ENCODE results near the gene CACNA2D2. TPM values are rescaled to one million over a fixed set of nuclear protein-coding genes. Genes with fewer than 3 reads are reported as not detected.
A peak's percentile ranks its signal among the peaks of the same experiment; 100 is the strongest.

CACNA2D2 gene
- total RNA-seq, 1 donor from 2014 or later: not detected

GRCh38 chr3:50342813-50343633, 160.4 kb downstream of the CACNA2D2 start:
- DNase-seq: no peak

GRCh38 chr3:50341996-50342650, 161.3 kb downstream of the CACNA2D2 start:
- DNase-seq: no peak

DNA sequence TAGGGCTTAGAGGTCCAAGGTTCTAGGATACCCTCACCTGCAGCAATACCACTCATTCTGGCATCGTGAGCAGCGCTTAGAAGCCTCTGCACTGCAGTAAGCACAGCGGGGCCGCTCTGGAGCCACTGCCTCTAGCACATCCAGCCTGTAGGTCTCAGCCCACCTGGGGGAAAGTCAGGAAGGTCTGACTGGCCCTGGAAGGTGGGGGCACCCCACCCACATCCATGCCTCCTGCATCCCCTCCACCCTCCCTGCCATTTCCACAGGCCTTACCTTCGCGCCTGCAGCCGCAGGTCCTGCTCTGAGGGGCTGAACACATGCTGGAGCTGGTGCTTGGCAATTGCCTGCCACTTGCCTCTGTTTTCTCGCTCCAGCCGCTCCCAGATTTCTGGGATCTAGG, 161.9 kb downstream of the CACNA2D2 start:
- DNase-seq: no peak

DNA sequence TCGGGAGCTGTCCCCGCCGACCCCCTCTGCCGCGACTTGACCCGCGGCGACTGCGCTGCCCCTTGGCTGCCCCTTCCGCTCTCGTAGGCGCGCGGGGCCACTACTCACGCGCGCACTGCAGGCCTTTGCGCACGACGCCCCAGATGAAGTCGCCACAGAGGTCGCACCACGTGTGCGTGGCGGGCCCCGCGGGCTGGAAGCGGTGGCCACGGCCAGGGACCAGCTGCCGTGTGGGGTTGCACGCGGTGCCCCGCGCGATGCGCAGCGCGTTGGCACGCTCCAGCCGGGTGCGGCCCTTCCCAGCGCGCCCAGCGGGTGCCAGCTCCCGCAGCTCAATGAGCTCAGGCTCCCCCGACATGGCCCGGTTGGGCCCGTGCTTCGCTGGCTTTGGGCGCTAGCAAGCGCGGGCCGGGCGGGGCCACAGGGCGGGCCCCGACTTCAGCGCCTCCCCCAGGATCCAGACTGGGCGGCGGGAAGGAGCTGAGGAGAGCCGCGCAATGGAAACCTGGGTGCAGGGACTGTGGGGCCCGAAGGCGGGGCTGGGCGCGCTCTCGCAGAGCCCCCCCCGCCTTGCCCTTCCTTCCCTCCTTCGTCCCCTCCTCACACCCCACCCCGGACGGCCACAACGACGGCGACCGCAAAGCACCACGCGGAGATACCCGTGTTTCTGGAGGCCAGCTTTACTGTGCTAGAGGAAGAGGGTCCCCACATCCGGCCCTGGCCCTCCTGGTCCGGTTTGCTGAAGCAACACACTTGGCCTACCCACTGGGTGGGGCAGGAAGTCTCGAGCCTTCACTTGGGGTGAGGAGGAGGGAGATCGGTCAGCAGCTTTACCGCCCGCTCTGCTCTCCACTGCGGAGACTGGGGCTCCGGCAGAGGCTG, 162.7 kb downstream of the CACNA2D2 start, which contains the start of gene RASSF1:
RASSF1 (minus strand) TSS at position 389 of the 882 bp plus-strand sequence; CDS start at position 358, 31 bp downstream.
- DNase-seq: peak; percentile 27

DNA sequence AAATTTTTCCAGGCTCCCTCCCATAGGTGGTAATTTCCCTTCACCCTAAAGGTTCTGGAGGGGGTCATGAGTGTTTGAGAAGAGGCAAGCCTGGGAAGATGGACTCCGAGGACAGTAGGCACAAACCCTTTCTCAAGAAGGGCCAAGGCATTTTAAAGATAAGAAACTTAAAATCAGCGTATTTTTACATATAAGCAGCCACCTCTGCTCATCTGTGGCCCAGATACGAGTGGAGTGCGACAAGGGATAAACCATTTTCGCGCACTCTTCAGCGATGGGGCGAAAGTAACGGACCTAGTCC, 163.3 kb downstream of the CACNA2D2 start:
- DNase-seq: no peak

- DNase-seq: no peak
Observed at GRCh38 chr3:50339485-50340146, 163.8 kb downstream of the CACNA2D2 start.

DNA sequence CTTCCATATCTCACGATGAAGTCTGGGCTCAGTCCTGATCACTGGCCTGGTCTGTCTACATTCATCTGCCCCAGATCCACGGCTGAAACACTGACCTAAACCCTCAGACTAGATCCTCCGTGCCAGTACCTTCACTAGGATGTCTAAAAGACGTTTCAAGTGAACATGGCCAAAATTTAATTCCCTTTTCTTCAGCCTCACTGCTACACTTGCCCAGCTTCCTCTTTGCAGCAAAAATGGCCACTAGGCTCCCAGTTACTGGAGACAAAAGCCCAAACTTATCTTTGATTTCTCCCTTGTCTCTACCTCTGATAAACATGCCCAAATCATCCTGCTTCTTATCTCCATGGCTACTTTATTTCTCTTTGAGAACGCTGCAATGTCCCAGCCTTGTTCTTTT, 164.5 kb downstream of the CACNA2D2 start:
- DNase-seq: no peak

DNA sequence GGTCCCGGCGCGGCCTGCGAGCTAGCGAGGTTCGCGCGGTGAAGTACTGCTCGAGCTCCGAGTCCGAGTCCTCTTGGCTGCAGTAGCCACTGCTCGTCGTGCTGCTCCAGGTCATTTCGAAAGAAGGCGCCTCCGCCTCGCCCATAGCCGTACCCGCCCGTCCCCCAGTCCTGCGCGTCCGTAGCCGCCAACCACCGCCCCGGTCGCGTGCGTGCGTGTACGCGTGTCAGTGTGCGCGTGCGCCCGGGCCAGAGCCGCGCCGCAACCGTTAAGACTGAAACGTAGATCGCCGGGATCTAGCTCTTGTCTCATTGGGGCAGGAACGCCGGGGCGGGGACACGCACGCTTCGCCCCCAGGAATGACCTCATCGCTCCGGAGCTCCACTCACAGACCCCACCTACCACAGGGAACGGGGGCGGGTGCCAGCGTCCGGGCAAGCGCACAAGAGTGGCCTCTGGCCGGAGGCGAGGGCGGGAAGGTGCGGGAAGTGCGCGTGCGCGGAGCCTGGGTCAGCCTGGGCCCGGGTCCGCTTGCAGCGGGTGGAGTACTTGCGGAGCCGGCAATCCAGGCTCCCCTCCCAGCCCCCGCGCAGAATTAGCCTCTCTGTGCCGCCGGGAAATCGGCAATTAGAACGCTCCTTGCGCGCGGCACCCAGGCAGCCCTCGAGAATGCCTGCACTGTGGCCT, 166.1 kb downstream of the CACNA2D2 start:
- DNase-seq: peak; percentile 100

GRCh38 chr3:50336452-50337174, 166.8 kb downstream of the CACNA2D2 start:
- DNase-seq: peak; percentile 44

DNA sequence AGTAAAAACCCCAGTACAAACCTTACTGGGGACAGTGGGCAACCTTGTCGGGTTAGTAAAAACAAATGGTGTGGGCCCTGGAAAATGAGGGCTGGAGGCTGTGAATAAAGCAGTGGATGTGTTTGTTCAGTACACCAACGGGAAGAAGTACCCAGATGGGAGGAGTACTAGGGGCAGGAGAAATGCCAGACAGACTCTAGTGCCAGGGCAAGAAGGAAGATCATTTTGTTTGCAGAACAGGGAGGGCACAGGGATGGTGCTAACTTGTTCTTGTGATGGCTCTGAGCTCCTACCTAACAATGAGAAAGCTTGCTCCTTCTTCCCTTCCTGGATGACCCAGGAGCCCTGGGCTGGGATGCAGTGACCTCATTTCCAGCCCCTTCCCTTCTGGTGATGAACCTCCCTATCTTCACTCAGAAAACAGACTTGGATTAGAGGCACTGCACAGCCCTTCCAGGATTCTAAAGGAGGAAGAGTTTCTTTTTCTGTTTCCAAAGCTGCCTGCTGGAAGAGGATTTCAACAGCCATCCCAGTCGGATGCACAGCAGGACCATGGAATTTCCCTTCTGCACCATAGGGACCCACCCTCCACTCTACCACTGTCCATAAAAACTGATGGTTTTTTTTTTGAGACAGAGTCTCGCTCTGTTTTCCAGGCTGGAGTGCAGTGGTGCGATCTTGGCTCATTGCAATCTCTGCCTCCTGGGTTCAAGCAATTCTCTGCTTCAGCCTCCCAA, 168.9 kb downstream of the CACNA2D2 start:
- DNase-seq: peak; percentile 67

- peak; percentile 88 for DNase-seq
Observed at GRCh38 chr3:50333744-50334328, 169.6 kb downstream of the CACNA2D2 start.

DNA sequence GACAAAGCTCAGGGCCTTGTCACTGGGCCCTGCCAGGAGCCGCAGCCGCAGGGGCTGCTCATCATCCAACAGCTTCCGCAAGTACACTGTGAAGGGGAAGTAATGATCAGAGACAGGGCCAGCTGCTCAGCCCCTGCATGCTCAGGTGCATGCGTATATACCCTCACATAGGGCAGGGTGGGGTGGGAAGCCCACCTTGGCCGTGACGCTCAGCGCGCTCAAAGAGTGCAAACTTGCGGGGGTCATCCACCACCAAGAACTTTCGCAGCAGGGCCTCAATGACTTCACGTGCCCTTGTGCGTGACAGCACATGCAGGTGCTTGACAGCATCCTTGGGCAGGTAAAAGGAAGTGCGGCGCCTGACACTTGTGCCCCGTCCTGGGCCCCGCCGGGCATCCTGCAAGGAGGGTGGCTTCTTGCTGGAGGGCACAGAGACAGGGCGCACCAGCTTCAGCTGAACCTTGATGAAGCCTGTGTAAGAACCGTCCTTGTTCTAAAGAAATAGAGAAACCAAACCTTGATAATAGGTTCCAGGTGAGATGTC, 172.0 kb downstream of the CACNA2D2 start:
- DNase-seq: no peak

DNA sequence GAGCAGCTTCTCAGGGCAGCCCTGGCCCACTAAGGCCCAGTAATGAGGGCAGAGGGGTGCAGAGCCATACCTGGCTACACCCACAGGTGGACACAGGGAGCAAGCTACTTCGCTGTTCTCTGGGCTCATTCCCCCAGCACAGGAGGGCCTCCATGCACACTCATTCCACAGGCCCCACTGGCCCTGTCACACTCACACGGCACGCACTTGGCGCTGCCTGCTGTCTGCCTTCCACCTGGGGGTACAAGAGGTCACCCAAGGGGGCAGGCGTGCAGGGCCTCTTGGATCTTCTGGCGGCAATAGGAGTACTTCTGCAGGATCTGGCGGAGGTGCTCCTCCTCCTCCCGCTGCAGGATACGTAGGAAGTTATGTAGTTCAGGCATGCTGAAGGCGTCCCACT, 173.1 kb downstream of the CACNA2D2 start:
- DNase-seq: no peak

- DNase-seq: peak; percentile 98
Observed at GRCh38 chr3:50327943-50328691, 175.3 kb downstream of the CACNA2D2 start, which contains the start of gene TUSC2. TSS of gene TUSC2 (minus strand) at chr3:50328223. CDS start at chr3:50328099, 124 bp downstream.

DNA sequence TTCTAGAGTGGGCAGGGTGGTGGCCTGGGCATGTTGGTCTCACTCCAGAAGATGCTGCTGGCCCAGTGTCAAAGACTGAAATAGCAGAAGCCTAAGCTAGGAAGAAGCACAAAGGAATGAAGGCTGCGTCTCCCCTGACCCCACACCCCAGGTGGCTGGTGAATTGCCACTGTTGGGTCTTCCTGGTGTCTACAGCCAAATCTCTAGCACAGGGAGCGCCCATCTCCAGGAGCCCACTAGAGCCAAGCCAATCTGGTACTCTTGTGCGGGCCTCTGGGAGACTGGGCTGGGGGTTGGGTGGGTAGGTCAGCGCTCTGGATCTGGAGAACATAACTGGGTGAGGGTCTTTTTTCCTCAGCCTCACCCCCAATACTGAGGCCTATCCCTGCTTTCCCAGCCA, 176.3 kb downstream of the CACNA2D2 start:
- DNase-seq: no peak

GRCh38 chr3:50326182-50326541, 177.3 kb downstream of the CACNA2D2 start:
- no peak for DNase-seq

- DNase-seq: no peak
Observed at GRCh38 chr3:50325497-50326181, 177.8 kb downstream of the CACNA2D2 start.

DNA sequence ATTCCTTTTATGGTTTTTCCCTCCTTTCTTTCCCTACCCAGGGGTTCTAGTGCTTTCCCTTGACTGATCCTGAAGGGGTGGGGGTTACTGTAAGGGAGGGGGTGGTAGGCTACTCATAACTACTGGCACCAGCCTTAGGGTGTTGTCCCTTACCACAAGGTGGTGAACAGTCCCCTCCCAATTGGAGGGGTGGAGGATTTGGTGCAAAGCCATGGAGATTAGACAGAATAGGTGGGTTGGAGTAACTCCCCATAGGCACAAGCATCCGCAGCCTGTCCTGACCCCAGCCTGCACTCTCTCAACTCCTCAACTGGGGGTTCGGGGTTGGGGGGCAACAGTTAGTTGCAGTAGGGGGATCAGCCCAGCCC, 178.3 kb downstream of the CACNA2D2 start:
- DNase-seq: no peak

All from dermis blood vessel endothelial cell (primary cell).